ENCODE data around the gene XPNPEP2.

XPNPEP2 gene

DNA sequence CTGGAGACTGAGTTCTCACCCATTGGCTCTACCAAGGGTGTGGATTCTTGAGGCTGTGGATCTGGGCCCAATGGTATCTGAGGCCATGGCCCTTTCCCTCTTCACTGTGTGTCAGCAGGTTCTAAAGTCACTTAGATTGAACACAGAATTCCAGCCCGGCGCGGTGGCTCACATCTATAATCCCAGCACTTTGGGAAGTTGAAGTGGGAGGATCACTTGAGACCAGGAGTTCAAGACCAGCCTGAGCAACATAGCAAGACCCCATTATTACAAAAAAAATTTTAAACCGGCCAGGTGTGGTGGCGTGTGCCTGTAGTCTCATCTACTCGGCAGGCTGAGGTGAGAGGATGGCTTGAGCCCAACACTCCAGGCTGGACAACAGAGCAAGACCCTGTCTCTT lies 18.0 kb upstream of the XPNPEP2 start:
- DNase-seq (ENCODE audit: low read depth) = no peak

DNA sequence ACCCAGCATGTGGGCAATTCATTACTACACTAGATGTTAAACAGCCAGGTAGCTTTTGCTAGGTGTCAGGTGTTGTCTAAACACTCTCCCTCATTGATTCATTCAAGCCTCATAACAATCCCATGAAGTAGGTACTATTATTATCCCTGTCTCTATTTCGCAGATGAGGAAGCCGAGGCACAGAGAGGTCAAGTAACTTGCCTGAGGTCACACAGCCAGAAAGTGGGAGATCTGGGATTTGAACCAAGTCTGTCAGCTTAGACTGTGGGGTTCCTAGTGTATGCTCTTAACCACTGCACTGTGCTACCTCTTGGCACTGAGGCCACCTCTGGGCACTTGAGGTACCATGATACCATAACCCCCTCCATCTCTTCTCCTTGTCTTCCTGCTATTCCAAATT lies 17.4 kb upstream of the XPNPEP2 start:
- H3K36me3 ChIP-seq (ENCODE audit: control insufficient read depth, insufficient read depth, low read length, severe bottlenecking) = no peaks in the 10 kb centered on the region
- H3K9ac ChIP-seq (ENCODE audit: low read length) = no peak overlapping the region
- H3K4me1 ChIP-seq (ENCODE audit: control insufficient read depth, insufficient read depth, low read length) = peaks cover 12% of the 10 kb centered on the region
- DNase-seq (ENCODE audit: low read depth) = no peak
- no peaks in the 10 kb centered on the region for H3K9me3 ChIP-seq (ENCODE audit: control insufficient read depth, low read length)
- peaks cover 53% of the 10 kb centered on the region for H3K27me3 ChIP-seq (replicated peaks; ENCODE audit: control insufficient read depth, insufficient read depth, low read length)
- H3K4me3 ChIP-seq (ENCODE audit: low read length) = no peak overlapping the region

More for the DNA sequence above, 18.0 kb upstream of the XPNPEP2 start:
- Histone ChIP-seq H3K9me3 (ENCODE audit: control insufficient read depth, low read length) (no peaks in the 10 kb centered on the region), H3K27me3 (replicated peaks; ENCODE audit: control insufficient read depth, insufficient read depth, low read length) (peaks cover 57% of the 10 kb centered on the region), H3K9ac (ENCODE audit: low read length) (no peak overlapping the region), H3K4me3 (ENCODE audit: low read length) (no peak overlapping the region), H3K36me3 (ENCODE audit: control insufficient read depth, insufficient read depth, low read length, severe bottlenecking) (no peaks in the 10 kb centered on the region), H3K4me1 (ENCODE audit: control insufficient read depth, insufficient read depth, low read length) (peaks cover 12% of the 10 kb centered on the region)

DNA sequence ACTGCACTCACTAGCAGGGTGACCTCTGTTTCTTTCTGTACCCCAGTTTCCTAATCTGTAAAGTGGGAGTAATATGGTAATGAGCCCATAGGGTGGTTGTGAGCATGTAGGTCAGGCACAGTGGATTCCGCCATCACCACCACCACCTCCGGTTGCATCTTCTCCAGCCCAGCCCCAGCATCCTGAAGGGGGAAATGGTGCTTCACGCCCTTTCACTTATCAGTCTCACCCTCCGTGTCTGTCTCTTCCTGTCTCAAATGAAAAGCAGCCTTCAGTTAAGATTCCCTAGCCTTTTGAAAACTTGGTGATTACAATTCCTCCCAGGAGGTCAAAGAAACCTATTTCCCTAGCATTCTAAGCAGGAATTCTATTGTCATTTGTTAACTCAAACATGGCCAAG lies 16.9 kb upstream of the XPNPEP2 start:
- peaks cover 54% of the 10 kb centered on the region for H3K27me3 ChIP-seq (replicated peaks; ENCODE audit: control insufficient read depth, insufficient read depth, low read length)
- no peak for DNase-seq (ENCODE audit: low read depth)
- H3K4me3 ChIP-seq (ENCODE audit: low read length) = no peak overlapping the region
- peaks cover 12% of the 10 kb centered on the region for H3K4me1 ChIP-seq (ENCODE audit: control insufficient read depth, insufficient read depth, low read length)
- H3K9me3 ChIP-seq (ENCODE audit: control insufficient read depth, low read length) = no peaks in the 10 kb centered on the region
- no peaks in the 10 kb centered on the region for H3K36me3 ChIP-seq (ENCODE audit: control insufficient read depth, insufficient read depth, low read length, severe bottlenecking)
- H3K9ac ChIP-seq (ENCODE audit: low read length) = no peak overlapping the region

- Histone ChIP-seq H3K36me3 (ENCODE audit: control insufficient read depth, insufficient read depth, low read length, severe bottlenecking) (no peaks in the 10 kb centered on the region), H3K9ac (ENCODE audit: low read length) (no peak overlapping the region), H3K9me3 (ENCODE audit: control insufficient read depth, low read length) (no peaks in the 10 kb centered on the region), H3K4me1 (ENCODE audit: control insufficient read depth, insufficient read depth, low read length) (no peaks in the 10 kb centered on the region), H3K27me3 (replicated peaks; ENCODE audit: control insufficient read depth, insufficient read depth, low read length) (peaks cover 52% of the 10 kb centered on the region), H3K4me3 (ENCODE audit: low read length) (no peak overlapping the region)
- no peak for DNase-seq (ENCODE audit: low read depth)
Measured at GRCh38 chrX:129723511-129723910, 15.3 kb upstream of the XPNPEP2 start.

DNA sequence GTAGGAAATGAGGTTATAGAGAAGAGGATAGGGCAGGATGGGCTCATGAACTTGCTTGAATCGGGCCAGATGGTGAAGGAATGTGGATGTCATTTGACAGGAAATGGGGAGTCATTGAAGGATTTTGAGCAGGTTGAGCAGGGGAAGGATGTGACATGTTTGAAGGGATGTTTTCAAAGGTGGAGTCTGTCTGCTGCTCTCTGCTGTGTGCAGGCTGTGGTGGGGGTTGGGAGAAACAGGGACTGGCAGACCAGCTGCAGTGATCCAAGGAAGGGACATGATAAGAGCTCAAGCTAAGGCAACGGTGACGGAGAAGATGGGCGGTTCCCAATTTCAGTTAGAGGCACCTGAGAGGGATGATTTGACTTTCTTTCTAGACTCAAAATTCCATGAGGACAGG lies 14.0 kb upstream of the XPNPEP2 start:
- DNase-seq (ENCODE audit: low read depth) = no peak
- Histone ChIP-seq H3K9ac (ENCODE audit: low read length) (no peak overlapping the region), H3K27me3 (replicated peaks; ENCODE audit: control insufficient read depth, insufficient read depth, low read length) (peaks cover 48% of the 10 kb centered on the region), H3K9me3 (ENCODE audit: control insufficient read depth, low read length) (no peaks in the 10 kb centered on the region), H3K36me3 (ENCODE audit: control insufficient read depth, insufficient read depth, low read length, severe bottlenecking) (no peaks in the 10 kb centered on the region), H3K4me3 (ENCODE audit: low read length) (no peak overlapping the region), H3K4me1 (ENCODE audit: control insufficient read depth, insufficient read depth, low read length) (no peaks in the 10 kb centered on the region)

GRCh38 chrX:129726307-129727111 lies 12.3 kb upstream of the XPNPEP2 start:
- H3K36me3 ChIP-seq (ENCODE audit: control insufficient read depth, insufficient read depth, low read length, severe bottlenecking) = no peaks in the 10 kb centered on the region
- H3K9ac ChIP-seq (ENCODE audit: low read length) = no peak overlapping the region
- no peaks in the 10 kb centered on the region for H3K9me3 ChIP-seq (ENCODE audit: control insufficient read depth, low read length)
- H3K4me3 ChIP-seq (ENCODE audit: low read length) = no peak overlapping the region
- peak; percentile 76 for DNase-seq (ENCODE audit: low read depth)
- H3K4me1 ChIP-seq (ENCODE audit: control insufficient read depth, insufficient read depth, low read length) = no peaks in the 10 kb centered on the region
- H3K27me3 ChIP-seq (replicated peaks; ENCODE audit: control insufficient read depth, insufficient read depth, low read length) = peaks cover 36% of the 10 kb centered on the region

DNA sequence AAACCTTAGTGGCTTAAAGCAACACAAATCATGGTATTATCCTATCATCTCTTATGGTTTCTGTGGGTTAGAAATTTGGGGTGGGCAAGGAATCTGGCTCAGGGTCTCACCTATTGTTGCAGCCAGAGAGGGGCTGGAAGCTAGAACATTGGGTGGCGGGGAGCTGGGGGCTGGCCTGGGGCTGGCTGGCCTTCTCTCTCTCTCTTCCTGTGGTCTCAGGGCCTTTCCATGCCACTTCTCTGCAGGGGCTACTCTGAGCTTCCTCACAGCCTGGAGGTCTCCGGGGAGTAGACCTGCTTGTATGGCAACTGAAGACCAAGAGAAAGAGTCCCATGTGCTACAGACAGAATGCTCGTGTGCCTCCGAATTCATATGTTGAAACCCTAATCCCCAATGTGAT lies 10.7 kb upstream of the XPNPEP2 start:
- Histone ChIP-seq H3K27me3 (replicated peaks; ENCODE audit: control insufficient read depth, insufficient read depth, low read length) (peaks cover 22% of the 10 kb centered on the region), H3K4me3 (ENCODE audit: low read length) (no peak overlapping the region), H3K36me3 (ENCODE audit: control insufficient read depth, insufficient read depth, low read length, severe bottlenecking) (no peaks in the 10 kb centered on the region), H3K9me3 (ENCODE audit: control insufficient read depth, low read length) (no peaks in the 10 kb centered on the region), H3K9ac (ENCODE audit: low read length) (no peak overlapping the region), H3K4me1 (ENCODE audit: control insufficient read depth, insufficient read depth, low read length) (no peaks in the 10 kb centered on the region)
- DNase-seq (ENCODE audit: low read depth) = no peak

- peaks cover 20% of the 10 kb centered on the region for H3K27me3 ChIP-seq (replicated peaks; ENCODE audit: control insufficient read depth, insufficient read depth, low read length)
- no peak for DNase-seq (ENCODE audit: low read depth)
- H3K9me3 ChIP-seq (ENCODE audit: control insufficient read depth, low read length) = peaks cover 5% of the 10 kb centered on the region
- H3K4me1 ChIP-seq (ENCODE audit: control insufficient read depth, insufficient read depth, low read length) = no peaks in the 10 kb centered on the region
- no peak overlapping the region for H3K9ac ChIP-seq (ENCODE audit: low read length)
- no peaks in the 10 kb centered on the region for H3K36me3 ChIP-seq (ENCODE audit: control insufficient read depth, insufficient read depth, low read length, severe bottlenecking)
- H3K4me3 ChIP-seq (ENCODE audit: low read length) = no peak overlapping the region
Measured at GRCh38 chrX:129731228-129731627, 7.6 kb upstream of the XPNPEP2 start.

DNA sequence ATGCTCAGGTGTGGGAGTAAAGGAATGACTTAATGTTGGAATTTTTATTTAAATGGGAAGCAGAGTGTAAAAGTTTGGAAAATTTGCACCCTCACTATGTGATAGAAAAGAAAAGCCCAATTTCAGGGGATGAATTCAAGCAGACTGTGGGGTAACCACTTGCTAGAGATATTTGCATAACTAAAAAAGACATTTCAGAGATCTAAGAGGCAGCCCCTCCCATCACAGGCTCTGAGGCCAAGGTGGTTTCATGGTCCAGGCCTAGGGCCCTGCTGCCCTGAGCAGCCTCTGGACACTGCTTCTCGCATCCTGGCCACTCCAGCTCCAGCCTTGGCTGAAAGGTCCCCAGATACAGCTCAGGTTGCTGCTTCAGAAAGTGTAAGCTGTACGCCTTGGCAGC lies 5.9 kb upstream of the XPNPEP2 start:
- Histone ChIP-seq H3K27me3 (replicated peaks; ENCODE audit: control insufficient read depth, insufficient read depth, low read length) (peaks cover 16% of the 10 kb centered on the region), H3K36me3 (ENCODE audit: control insufficient read depth, insufficient read depth, low read length, severe bottlenecking) (no peaks in the 10 kb centered on the region), H3K9me3 (ENCODE audit: control insufficient read depth, low read length) (peaks cover 5% of the 10 kb centered on the region), H3K4me1 (ENCODE audit: control insufficient read depth, insufficient read depth, low read length) (peaks cover 6% of the 10 kb centered on the region), H3K4me3 (ENCODE audit: low read length) (no peak overlapping the region), H3K9ac (ENCODE audit: low read length) (no peak overlapping the region)
- DNase-seq (ENCODE audit: low read depth) = no peak

- no peak overlapping the region for H3K9ac ChIP-seq (ENCODE audit: low read length)
- H3K9me3 ChIP-seq (ENCODE audit: control insufficient read depth, low read length) = peaks cover 5% of the 10 kb centered on the region
- H3K36me3 ChIP-seq (ENCODE audit: control insufficient read depth, insufficient read depth, low read length, severe bottlenecking) = no peaks in the 10 kb centered on the region
- no peak overlapping the region for H3K4me3 ChIP-seq (ENCODE audit: low read length)
- DNase-seq (ENCODE audit: low read depth) = no peak
- H3K27me3 ChIP-seq (replicated peaks; ENCODE audit: control insufficient read depth, insufficient read depth, low read length) = peaks cover 16% of the 10 kb centered on the region
- peaks cover 11% of the 10 kb centered on the region for H3K4me1 ChIP-seq (ENCODE audit: control insufficient read depth, insufficient read depth, low read length)
Measured at GRCh38 chrX:129733335-129733734, 5.4 kb upstream of the XPNPEP2 start.

DNA sequence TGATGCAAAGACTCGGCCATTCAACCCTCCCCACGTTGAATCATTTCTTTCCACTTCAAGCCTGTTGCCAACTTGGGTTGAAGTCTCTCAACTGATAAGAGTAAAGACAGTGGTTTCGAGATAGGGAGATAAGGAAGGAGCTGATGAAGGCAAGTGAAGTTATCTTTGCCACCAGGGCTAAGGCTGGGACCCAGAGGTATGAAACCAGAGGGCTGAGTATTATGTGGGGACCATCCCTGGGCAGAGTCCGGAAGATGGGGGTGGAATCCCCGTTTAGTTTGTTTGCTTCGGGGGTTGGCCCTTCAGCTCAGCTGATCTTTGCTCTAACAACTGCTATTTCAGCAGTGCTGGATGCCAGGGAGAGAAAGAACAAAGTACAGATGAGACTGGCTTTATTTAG lies 2.3 kb upstream of the XPNPEP2 start:
- DNase-seq (ENCODE audit: low read depth) = no peak
- Histone ChIP-seq H3K36me3 (ENCODE audit: control insufficient read depth, insufficient read depth, low read length, severe bottlenecking) (no peaks in the 10 kb centered on the region), H3K9ac (ENCODE audit: low read length) (no peak overlapping the region), H3K27me3 (replicated peaks; ENCODE audit: control insufficient read depth, insufficient read depth, low read length) (peaks cover 9% of the 10 kb centered on the region), H3K4me1 (ENCODE audit: control insufficient read depth, insufficient read depth, low read length) (peaks cover 28% of the 10 kb centered on the region), H3K9me3 (ENCODE audit: control insufficient read depth, low read length) (peaks cover 5% of the 10 kb centered on the region), H3K4me3 (ENCODE audit: low read length) (no peak overlapping the region)

DNA sequence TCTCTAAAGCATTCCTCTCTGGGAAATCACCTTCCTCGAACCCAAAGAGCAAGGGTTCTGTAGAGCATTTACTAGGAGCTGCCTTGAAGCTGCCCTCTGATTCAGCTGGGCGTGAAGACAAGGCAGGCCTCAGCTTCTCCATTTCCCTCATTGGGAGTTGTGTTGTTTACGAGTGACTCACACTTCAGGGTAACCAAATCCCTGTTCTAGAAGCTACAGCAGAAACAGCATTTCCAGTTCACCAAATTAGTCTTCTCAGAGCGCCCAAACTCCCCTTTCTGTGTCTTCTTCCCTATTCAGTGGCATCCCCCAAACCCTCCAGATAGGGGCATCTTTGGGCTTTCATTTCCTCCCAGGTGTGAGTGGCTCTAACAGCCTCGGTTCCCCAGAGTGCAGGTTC lies 863 bp upstream of the XPNPEP2 start:
- Histone ChIP-seq H3K9ac (ENCODE audit: low read length) (peak overlapping the region; percentile 81), H3K9me3 (ENCODE audit: control insufficient read depth, low read length) (peaks cover 5% of the 10 kb centered on the region), H3K27me3 (replicated peaks; ENCODE audit: control insufficient read depth, insufficient read depth, low read length) (peaks cover 9% of the 10 kb centered on the region), H3K4me1 (ENCODE audit: control insufficient read depth, insufficient read depth, low read length) (peaks cover 28% of the 10 kb centered on the region), H3K36me3 (ENCODE audit: control insufficient read depth, insufficient read depth, low read length, severe bottlenecking) (no peaks in the 10 kb centered on the region), H3K4me3 (ENCODE audit: low read length) (peak overlapping the region; percentile 25)
- DNase-seq (ENCODE audit: low read depth) = peak; percentile 52
